NCI-H128 (cell line): Measurements from ENCODE around the gene ARHGAP19.

ENCODE experiments used
- DNase-seq: peaks from one replicate; lab custom pipeline; 2025; ENCODE audit not compliant: unreplicated experiment; lab: John Stamatoyannopoulos, UW

ARHGAP19 gene, protein sequence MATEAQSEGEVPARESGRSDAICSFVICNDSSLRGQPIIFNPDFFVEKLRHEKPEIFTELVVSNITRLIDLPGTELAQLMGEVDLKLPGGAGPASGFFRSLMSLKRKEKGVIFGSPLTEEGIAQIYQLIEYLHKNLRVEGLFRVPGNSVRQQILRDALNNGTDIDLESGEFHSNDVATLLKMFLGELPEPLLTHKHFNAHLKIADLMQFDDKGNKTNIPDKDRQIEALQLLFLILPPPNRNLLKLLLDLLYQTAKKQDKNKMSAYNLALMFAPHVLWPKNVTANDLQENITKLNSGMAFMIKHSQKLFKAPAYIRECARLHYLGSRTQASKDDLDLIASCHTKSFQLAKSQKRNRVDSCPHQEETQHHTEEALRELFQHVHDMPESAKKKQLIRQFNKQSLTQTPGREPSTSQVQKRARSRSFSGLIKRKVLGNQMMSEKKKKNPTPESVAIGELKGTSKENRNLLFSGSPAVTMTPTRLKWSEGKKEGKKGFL

DNA sequence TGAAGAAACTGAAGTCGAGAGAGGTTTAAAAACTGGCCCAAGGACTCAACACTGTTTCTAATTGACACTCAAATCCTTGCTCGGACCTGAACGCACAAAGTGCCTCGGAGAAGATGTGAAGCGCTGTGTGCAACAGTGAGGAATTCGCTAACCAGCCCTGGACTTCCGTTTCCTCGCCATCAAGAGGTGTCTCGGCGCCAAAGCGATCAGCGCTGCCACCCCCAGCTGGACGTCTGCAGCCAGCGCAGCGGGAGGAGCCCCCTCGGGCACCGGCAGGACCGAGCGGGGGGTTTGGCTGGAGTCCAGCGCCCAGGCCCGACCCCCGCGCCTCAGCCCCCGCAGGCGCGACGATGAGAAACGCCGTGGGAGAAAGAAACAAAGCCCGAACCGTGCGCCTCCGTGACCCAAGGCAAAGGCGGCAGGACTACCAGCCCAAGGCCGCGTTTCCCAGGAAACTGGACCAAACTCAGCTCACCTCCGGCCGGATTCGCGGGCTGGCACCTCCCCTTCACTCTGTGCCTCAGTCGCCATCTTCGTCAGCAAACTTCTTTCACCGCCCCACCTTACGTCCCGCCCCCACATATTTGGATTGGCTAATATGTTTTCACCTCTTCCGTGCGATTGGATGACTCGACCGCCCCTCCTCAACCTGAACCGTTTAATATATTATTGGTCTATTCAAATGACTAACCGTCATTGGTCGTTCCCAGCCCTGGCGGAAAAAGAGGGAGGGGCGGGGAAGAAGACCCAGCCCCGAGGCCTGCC lies at the start of gene ARHGAP19:
TSS of gene ARHGAP19 (minus strand) at position 541 of the 765 bp plus-strand sequence. CDS start at position 531, 10 bp downstream.
- DNase-seq = peak; percentile 82

DNA sequence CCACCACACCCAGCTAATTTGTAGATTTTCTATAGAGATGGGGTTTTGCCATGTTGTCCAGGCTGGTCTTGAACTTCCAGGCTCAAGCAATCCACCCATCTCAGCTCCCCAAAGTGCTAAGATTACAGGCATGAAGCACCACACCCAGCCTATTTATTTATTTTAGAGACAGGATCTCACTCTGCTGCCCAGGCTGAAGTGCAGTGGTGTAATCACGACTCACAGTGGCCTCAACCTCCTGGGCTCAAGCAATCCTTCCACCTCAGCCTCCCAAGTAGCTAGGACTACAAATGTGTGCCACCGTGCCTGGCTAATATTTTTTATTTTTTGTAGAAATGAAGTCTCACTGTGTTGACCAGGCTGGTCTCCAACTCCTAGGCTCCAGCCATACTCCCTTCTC lies 49.0 kb upstream of the ARHGAP19 start:
- no peak for DNase-seq

DNA sequence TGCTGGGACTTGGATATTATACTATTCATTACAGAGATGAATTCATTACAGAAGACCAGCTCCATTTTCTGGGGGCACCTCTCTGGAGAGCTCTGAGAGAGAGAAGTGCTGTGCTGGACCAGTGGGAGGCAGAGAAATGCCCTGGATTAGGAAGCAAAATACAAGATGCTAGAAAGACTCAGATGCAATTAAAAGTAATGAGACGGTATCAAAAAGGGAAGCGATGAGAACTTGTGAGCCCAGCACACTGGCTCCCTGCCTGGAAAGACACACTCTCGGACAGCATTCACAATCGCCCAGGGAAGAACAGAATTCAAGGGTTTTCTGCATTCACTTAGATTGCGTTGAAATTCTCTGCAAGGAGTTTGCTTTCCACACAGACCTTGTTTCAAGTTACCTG lies 45.6 kb upstream of the ARHGAP19 start:
- no peak for DNase-seq

DNA sequence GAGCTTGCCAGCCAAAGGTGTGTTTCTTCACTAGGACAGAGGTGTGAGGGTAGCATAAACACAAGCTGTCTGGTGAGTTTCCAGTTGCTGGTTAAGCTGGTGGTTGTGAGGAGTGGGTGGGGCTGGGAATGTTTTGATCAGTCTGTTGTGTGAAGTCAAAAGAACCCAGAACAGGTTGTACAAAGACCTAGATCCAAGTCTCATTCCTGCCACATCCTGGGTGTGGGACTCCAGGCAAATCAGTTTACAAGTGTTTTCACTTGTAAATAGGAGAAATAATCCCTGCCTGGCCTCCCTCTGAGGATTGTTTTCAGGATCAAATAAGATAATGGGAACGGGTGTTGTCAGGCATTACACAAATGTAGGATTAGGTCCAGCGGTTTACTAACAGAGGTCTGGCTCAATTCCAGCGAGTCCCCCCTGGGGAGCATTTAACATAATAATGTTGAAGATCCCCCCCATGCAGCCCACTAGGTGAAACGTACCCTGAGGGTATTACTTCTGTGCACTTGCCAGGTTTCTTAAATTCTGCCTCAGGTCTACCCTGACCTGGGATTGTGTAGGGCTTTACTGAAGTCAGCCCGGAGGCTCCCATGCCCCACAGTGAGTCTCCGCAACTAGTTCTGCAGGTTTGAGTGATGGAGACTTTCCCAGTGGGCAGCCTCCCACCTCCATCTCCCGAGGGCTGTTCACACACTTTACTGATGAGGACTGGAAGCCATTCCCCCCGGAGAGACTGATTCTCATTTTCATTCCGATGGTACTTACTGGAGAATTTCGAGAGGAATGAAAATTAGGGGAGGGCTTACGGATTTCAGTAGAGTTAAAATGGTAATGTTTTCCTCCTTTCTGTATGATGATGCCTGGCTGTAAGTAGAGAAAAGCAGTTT lies 44.8 kb upstream of the ARHGAP19 start:
- no peak for DNase-seq

DNA sequence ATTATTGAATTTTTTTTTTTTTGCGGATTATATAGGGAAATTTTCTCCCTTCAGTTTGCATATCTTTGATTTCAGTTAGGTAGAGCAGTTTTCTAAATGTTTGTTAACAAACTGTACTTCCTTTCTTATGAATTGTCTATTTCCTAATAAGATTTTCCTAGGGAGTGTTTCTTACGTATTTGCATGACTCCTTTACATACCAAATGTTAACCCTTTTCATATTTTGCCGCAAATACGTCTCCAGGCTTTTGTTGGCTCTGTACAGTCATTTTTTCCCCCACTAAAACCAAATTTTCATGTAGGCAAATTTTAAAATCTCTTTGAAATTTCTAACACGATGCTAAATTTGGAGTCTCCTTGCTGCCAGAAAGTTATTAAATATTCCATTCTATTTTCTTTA lies 44.0 kb upstream of the ARHGAP19 start:
- DNase-seq = no peak

DNA sequence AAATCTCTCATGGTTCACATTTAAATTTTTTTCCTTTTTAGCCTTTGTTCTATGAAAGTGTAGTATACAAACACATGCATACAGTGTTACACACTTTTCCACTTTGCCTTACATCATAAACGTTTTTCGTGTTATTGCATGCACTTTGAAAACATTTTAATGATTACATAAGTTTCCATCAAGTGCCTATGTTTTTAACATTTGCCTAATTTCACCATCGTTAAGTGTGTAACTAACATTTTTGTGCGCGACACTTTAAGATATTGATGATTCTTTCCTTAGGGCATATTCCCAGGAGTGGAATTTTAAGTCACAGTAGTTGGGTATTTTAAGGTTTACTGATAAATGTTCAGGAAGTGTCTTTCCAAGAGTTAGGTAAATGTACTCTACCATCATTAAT lies 43.6 kb upstream of the ARHGAP19 start:
- no peak for DNase-seq

DNA sequence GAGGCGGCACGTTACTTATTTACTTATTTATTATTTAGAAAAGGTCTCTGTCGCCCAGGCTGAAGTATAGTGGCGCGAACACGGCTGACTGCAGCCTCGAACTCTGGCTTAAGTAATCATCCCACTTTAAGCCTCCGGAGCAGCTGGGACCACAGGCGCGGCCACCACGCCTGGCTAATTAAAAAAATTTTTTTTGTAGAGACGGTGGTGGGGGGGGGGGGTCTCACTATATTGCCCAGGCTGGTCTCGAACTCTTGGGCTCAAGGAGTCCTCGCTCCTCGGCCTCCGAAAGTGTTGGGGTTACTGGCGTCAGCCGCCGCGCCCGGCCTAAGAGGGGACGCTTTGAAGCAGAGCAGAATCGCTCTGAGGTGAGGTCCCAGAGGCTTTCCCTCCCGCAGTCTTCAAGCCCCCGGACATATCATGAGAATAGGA lies 42.8 kb upstream of the ARHGAP19 start:
- no peak for DNase-seq

DNA sequence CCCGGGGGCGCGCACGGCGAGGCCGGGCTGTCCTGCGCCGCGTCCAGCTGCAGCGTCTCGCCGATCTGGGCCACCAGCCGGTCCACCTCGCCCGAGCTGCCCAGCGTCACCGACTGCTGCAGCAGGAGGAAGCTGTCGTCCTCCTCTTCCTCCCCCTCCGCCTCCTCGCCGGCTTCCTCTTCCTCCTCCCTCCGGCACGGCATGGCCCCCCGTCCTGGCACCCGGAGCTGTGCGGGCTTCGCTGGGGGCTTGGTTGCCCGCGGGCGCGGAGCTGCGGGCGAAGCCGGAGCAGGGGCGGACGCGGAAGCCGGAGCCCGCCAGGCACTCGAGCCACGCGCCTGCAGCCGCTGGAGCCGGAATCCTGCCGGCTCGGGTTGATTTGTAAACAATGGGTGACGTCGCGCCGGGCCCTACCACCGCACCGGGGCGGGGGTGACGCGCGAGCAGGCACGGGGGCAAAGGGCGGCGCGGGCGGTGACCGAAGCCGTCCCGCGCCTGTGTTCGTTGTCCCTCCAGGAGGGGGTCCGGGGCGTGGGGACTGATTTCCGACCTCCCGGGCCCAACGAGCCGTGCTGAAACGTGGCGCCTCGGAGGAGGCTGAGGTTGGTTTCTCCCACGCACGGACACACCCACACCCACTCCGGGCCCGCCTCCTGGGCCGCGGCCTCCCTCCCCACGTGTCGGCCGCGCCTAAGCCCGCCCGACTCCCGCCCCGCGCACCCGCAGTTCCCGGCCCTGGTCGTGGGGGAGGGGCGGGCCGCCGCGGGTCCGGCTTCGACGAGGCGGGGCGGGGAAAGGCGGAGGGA lies 42.1 kb upstream of the ARHGAP19 start, which contains the start of gene FRAT2:
TSS of gene FRAT2 (minus strand) at position 360 of the 806 bp plus-strand sequence. CDS start at position 203, 157 bp downstream.
- peak; percentile 58 for DNase-seq

DNA sequence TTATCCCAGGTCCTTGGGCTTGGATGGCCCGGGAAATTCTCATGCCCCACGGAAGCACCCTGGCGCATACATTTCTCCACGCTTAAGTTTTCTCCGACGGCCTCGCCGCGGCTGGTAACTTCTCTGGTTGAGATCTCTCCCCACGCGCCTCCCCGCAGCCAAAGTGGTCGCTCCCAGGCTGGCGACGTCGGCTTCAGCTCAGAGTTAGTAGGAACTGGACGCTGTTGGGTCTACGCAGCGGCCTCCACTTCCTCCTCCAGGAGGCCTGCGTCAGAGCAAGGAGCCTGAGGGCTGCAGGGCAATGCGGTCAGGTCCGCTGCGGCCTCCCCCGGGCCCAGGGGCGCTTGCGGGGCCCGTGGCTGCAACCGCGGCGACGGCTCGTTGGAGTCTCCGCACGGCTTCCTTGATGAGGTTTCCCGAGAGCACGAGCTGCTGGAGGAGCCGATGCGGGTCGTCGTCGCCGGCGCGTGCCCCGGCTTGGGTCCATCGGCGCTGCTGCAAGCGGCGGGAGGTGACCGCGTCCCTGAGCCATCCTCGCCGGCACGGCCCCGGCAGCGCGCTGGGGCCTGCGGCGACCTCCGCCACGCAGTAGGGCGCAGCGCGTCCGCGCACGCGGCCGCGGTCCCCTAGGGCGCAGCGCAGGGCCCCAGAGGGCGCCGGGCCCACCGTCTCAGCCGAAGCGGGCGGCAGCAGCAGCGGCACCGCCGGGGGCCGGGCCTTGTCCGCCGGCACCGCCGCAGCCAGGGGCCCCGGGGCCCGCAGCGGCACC lies 41.3 kb upstream of the ARHGAP19 start:
- DNase-seq = no peak

DNA sequence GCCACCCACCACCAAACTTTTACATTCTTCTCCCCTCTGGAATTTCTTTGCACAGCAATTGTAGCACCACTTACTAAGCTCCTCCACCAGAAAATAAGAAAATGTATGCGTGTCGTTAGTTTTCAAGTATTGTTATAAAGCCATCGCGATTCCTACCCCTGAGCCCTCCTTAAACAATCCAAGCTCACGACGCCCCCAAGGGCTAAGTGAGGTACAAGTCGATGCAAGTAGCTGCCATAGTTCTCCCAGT lies 40.8 kb upstream of the ARHGAP19 start:
- no peak for DNase-seq

DNA sequence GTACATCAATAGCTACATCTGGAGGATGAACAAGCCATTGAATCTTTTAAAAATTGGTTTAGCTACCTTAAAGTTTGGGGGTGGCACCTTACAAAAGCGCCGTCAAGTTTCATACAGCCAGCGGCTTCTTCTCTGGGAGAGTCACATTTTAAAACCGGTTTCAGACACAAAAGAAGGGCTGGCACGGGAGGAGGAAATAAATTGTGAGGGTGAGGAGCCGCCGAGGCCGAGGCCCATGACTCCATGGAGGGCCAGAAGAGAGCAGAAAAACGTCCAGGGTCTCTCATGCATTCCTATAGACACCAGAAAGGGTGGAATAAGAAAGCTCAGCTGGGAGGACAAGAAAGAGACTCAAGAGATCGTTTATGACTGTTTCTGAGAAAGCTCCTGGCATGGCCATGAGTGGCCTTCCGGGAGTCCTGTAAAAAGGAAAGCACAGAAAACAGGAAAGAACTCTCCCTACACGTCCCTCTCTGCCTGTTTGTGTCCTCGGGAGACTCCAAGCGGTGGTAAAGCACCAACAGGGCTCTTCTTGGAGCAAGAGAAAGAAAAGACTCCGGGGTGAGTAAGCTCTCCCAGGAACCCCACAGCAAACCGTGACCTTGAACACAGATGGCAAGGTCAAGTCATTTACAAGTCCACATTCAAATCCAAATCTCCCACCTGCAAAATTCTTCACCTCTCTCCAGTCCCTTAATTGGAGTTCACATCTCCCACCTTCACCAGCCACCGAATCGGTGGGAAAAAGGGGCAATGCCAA lies 40.3 kb upstream of the ARHGAP19 start:
- no peak for DNase-seq

DNA sequence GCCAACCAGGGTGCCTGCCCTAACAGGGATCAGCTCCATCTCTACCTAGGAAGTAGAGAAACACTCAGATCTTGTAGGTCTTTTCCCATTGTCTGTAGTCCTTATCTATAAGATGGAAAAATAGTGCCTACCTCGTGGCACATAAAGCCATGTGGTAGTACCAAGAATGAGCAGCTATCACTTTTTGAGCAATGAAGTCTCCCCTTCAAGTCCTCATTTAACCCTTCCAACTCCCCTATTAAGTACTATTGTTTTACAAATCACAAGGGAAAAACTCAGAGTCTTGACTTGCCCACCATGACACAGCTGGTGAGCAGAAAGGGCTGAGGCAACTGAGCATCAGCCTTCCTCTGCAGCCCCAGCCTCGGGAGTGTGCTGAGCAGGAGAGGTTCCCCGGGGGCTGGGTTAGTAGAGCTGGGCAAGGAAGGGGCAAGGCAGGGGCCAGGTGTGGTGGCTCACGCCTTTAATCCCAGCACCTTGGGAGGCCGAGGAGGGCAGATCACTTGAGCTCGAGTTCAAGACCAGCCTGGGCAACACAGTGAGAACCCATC lies 38.8 kb upstream of the ARHGAP19 start:
- DNase-seq = no peak

DNA sequence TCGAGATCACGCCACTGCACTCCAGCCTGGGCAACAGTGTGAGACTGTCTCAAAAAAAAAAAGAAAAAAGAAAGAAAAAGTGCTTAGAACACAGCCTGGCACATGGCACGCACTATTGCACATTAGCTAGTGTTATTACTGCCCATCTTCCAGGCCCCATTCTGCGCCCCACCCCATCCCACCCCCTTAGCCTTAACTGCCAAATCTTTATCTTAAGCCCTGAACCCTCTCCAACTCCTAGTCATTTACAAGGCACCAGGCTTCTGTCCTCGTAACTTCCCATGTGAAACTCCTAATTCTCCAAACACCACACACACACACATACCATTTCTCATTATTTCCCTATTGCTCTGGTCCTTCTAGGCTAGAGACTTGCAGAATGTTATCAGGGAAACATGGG lies 37.3 kb upstream of the ARHGAP19 start:
- DNase-seq = no peak

DNA sequence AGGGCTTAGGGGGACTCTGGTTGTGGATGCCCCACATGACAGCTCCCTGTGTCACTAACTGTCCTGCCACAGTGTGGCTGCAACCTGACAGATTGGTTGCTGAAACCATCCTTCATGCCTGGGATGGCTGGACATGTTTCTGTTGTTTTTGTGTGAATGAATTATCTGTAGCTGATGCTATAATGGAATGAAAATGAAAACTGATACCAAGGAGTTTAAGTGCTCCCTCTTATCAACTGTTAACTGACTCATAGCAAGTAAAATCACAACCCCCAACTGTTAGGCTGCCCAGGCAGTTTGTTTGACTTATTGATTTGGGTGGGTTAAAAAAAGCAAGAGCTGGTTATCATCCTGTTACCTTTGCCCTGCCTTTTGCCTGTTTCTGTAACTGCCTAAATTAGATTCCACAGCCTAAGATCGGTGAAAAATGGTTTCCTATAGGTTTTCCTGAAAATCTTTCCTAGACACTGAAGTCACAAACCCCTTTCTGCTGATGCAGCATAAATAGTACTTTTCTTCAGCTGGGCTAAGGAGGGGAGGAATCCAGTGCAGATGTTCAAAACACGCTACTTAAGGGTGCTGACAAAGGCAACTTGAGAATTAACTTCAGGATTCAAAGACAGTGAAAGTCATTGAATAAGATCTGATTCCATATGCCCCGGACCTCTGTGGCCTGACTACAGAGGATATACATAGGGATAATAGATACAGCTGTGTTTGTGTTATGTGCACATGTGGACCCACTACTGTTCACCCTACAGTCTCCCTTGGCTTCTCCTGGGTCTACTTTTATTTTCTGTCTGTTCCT lies 36.4 kb upstream of the ARHGAP19 start:
- no peak for DNase-seq

DNA sequence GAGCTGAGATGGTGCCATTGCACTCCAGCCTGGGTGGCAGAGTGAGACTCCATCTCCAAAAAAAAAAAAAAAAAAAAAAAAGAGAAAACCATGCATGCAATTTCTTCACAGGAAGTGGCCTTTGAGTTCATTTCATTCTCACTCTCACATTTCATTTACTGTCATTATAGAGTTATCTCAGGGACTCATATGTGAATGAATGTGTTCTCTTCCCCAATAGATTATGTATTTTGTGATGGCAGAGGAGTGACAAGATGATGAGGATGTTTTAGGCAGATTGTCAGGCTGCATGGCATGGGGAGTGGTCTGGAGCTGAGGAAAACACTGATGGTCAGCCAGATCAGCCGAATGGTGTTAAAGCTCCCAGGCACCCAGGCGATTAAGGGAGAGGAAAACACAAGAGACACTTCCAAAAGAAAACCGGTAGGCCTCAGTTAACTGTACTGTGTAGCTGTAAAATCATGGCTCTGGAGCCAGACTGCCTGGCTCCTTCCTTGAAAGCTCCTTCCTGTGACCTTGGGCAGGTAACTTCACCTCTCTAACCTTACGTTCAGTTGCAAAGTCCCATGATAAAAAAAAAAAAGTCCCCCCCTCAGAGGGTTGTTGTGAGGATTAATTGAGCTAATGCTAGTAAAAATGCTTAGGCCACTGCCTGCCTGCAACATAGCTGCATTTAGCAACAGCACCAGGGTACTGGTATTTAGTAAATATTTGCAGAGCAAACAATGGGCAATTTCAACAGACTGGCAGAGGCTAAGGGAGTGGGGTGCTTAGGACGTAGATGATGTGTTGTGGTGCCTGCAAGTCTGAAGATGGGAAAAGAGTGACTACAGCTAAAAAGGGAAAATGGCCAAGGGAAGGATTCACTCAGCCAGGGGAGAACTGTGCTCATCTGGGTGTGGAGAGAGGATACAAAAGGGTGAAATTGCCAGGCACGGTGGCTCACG lies 35.2 kb upstream of the ARHGAP19 start:
- DNase-seq = no peak

DNA sequence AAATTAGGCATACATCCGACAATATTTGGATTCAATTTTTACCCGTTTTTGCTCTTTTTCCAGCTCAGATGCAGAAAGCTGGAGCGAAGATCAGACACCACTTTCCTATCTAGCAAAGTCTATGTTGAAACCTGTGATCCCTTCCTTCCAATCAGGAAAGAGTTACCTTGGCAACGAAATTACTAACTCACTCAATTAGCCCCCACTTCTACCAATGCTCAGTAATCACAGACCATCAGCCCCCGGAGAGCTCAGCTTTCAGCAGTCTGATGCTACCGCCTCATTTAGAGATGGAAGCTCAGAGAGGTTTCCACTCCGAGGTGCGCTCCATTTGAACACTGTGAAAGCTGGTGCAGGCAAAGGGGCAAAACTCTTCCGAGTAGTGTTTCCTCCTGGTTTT lies 33.3 kb upstream of the ARHGAP19 start:
- no peak for DNase-seq

DNA sequence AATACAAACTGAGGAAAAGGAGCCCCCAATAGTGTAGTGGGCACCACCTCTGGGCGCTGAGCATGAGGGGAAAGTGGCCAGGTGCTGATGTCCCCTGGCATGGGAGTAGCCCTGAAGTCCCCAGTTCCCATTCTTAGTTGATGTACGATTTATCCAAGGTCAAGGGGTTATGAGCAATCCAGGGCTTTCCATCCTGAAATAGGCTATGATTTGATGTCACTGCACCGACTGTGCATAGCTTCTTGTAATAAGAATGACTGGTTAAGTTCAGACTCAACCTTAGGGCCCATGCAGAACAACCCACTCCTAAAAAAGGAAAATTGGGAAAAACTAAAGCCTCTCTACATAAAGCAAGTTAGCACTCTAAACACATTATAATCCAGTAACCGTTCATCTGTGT lies 31.1 kb upstream of the ARHGAP19 start:
- no peak for DNase-seq
